Muscle of leg (tissue), 11 donors: ENCODE measurements around the gene KCNJ6. TPM values are rescaled to one million over a fixed set of nuclear protein-coding genes. Genes with fewer than 3 reads are reported as not detected.

Experiments used
- DNase-seq: peaks from one replicate; pipeline ENCODE4 v3.0.0; 2013
- H3K27ac ChIP-seq: one replicate; pipeline ENCODE4 v1.5.1; 2013; ENCODE audit warnings: mild to moderate bottlenecking, low read length, control low read depth
- H3K27me3 ChIP-seq: one replicate; pipeline ENCODE4 v1.6.1; 2013; ENCODE audit warnings: low read length; ENCODE audit not compliant: control insufficient read depth, insufficient read depth
- H3K36me3 ChIP-seq: one replicate; pipeline ENCODE4 v1.6.1; 2013; ENCODE audit warnings: low read length; ENCODE audit not compliant: control insufficient read depth, insufficient read depth
- H3K4me1 ChIP-seq: one replicate; pipeline ENCODE4 v1.6.1; 2013; ENCODE audit warnings: low read length; ENCODE audit not compliant: control insufficient read depth, insufficient read depth
- H3K4me3 ChIP-seq: one replicate; pipeline ENCODE4 v1.5.1; 2013; ENCODE audit warnings: low read length, control low read depth
- H3K9me3 ChIP-seq: replicated peaks from 2 replicates; pipeline ENCODE4 v1.6.1; 2013; ENCODE audit warnings: low read depth, low read length; ENCODE audit not compliant: control insufficient read depth
- WGBS: methylation state at CpG from one replicate; pipeline ENCODE4 v1.1.5; 2013; ENCODE audit warnings: missing lambda C conversion rate; ENCODE audit not compliant: insufficient coverage; 5-methylcytosine and 5-hydroxymethylcytosine counted together
- polyA plus RNA-seq, 8 donors: library from polyadenylated mRNA; unstranded; fragments of 120-200 nt; gene quantifications; one replicate each; pipeline versions ENCODE4 v1.2.1 to v1.2.3, GENCODE V29; 2013; ENCODE audit warnings: inconsistent platforms in 1 of 8, low replicate concordance in 1 of 8; ENCODE audit not compliant: insufficient read length in 8 of 8, insufficient read depth in 1 of 8
- total RNA-seq: library from RNA; stranded (reverse); fragments of 120-200 nt; gene quantifications from one replicate; pipeline ENCODE4 v1.2.4, GENCODE V29; 2013

Gene KCNJ6
- total and polyA plus RNA-seq, 9 donors = 0.81 to 2.1 (median 1.2) TPM

DNA sequence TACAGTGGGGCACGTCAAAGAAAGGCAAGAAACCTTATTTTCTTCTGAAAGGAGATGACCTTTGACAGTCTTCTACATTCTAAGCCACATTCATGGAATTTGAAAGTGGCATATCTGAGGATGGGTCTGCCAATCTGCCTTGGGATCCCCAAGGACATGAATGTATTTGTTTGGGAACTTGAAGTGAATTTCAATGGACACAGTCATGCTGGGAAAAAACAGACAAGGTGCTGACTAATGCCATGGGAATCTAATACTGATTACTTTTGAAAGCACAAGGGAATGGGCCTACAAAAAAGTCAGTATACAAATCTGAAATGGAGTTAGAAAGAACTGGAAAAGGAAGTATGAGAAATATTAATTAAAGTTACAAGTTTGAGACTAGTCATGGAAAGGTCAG lies 128.8 kb downstream of the KCNJ6 start:
- no peaks in the 10 kb centered on the region for H3K4me1 ChIP-seq
- no peak for DNase-seq
- WGBS = no CpG with 5 or more reads among the region's 1 CpG
- H3K27ac ChIP-seq = no peak overlapping the region
- peaks cover 2% of the 10 kb centered on the region for H3K27me3 ChIP-seq
- H3K36me3 ChIP-seq = no peaks in the 10 kb centered on the region
- no peak overlapping the region for H3K4me3 ChIP-seq
- H3K9me3 ChIP-seq = peaks cover 7% of the 10 kb centered on the region

GRCh38 chr21:37784591-37785318 lies 131.5 kb downstream of the KCNJ6 start:
- H3K27ac ChIP-seq = no peak overlapping the region
- H3K4me1 ChIP-seq = no peaks in the 10 kb centered on the region
- DNase-seq = no peak
- 16% methylated on average over 3 of the region's 7 CpGs for WGBS
- H3K9me3 ChIP-seq = peaks cover 12% of the 10 kb centered on the region
- no peaks in the 10 kb centered on the region for H3K36me3 ChIP-seq
- H3K4me3 ChIP-seq = no peak overlapping the region
- H3K27me3 ChIP-seq = peaks cover 2% of the 10 kb centered on the region

DNA sequence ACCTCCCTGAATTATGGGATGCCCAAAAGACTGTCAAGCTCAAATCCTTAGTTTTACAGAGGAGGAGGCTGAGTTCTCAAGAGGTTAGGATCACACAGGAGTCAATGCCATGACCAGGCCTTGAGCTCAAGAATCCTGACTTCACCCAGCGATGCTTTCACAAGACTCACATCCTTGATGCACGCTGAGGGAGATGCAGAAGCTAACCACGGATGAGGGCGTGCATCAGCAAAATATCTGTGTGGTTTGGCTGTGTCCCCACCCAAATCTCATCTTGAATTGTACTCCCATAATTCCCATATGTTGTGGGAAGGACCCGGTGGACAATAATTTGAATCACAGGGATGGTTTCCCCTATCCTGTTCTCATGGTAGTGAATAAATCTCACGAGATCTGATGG lies 133.2 kb downstream of the KCNJ6 start:
- Histone ChIP-seq H3K36me3 (no peaks in the 10 kb centered on the region), H3K4me3 (no peak overlapping the region), H3K27ac (no peak overlapping the region), H3K9me3 (peaks cover 9% of the 10 kb centered on the region), H3K4me1 (no peaks in the 10 kb centered on the region), H3K27me3 (no peaks in the 10 kb centered on the region)
- DNase-seq = no peak
- WGBS = 95% methylated on average over 3 of the region's 6 CpGs

GRCh38 chr21:37780991-37781983 lies 135.0 kb downstream of the KCNJ6 start:
- Histone ChIP-seq H3K27ac (no peak overlapping the region), H3K9me3 (peaks cover 9% of the 10 kb centered on the region), H3K36me3 (no peaks in the 10 kb centered on the region), H3K27me3 (no peaks in the 10 kb centered on the region), H3K4me3 (no peak overlapping the region), H3K4me1 (no peaks in the 10 kb centered on the region)
- WGBS = 87% methylated on average over 9 of the region's 15 CpGs
- no peak for DNase-seq

DNA sequence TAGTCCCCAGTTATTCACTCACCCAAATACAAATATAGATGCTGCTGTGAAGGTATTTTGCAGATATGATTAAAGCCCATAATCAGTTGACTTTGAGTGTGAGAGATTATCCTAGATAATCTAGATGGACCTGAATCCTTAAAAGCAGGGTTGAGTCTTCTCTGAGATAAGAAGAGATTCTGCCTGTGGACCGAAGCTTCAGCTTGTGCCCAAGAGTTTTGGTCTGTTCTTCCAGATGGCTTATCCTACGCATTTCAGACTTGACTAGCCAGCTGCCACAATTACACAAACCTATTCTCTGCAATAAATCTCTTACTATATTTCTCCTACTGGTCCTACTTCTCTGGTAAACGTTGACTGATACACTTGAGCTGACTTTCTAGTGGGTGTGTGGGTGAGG lies 145.1 kb downstream of the KCNJ6 start:
- H3K36me3 ChIP-seq = no peaks in the 10 kb centered on the region
- no peak overlapping the region for H3K27ac ChIP-seq
- no peaks in the 10 kb centered on the region for H3K9me3 ChIP-seq
- no peak overlapping the region for H3K4me3 ChIP-seq
- H3K4me1 ChIP-seq = no peaks in the 10 kb centered on the region
- WGBS = 65% methylated on average over 2 of the region's 3 CpGs
- no peak for DNase-seq
- peaks cover 2% of the 10 kb centered on the region for H3K27me3 ChIP-seq

DNA sequence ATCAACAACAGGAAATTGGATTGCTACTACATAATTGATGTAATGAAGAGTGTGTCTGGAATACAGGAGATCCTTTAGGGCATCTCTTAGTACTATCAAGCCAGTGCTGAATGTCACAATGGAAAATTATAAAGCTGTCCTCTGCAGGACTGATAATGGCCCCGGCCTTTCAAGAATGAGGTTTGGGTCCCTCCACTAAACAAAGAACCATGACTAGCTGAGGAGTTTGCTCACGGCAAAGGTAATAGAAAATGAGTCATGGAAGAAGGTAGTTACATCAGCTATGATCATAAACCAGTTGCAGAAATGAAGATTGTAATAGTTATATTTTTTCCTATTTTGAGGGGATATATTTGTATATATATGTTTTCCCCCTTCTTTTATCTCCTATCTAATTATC lies 145.8 kb downstream of the KCNJ6 start:
- WGBS = 100% methylated on average over 1 of the region's 2 CpGs
- Histone ChIP-seq H3K27me3 (peaks cover 2% of the 10 kb centered on the region), H3K27ac (no peak overlapping the region), H3K36me3 (no peaks in the 10 kb centered on the region), H3K4me3 (no peak overlapping the region), H3K9me3 (no peaks in the 10 kb centered on the region), H3K4me1 (no peaks in the 10 kb centered on the region)
- no peak for DNase-seq

- H3K9me3 ChIP-seq = no peaks in the 10 kb centered on the region
- peaks cover 2% of the 10 kb centered on the region for H3K27me3 ChIP-seq
- H3K27ac ChIP-seq = no peak overlapping the region
- H3K4me1 ChIP-seq = no peaks in the 10 kb centered on the region
- no peaks in the 10 kb centered on the region for H3K36me3 ChIP-seq
- no peak overlapping the region for H3K4me3 ChIP-seq
- DNase-seq = no peak
- 20% methylated on average over 1 of the region's 1 CpG for WGBS
These were observed 146.6 kb downstream of the KCNJ6 start for GRCh38 chr21:37769656-37770055.

DNA sequence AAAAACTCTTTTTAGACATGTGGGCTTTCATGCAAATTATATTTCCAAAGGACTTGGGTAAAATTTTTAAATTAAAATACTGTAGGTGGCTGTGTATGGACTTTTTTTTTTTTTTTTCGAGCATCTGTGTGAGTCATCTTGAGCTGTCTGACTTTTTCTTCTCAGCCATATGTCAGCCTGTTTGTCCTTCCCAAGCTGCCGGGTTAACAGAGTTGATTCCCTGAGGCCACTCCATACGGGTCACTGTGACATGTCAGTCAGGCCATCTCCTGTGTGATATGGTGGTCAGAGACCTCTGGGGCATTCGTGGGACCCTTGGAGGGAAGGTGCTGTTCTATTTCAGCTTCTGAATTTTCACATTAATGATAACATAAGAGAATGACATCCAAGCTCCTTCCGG lies 148.3 kb downstream of the KCNJ6 start:
- no peak for DNase-seq
- WGBS = no CpG with 5 or more reads among the region's 5 CpGs

GRCh38 chr21:37766129-37766528 lies 150.1 kb downstream of the KCNJ6 start:
- Histone ChIP-seq H3K4me1 (peaks cover 16% of the 10 kb centered on the region), H3K27me3 (no peaks in the 10 kb centered on the region), H3K4me3 (no peak overlapping the region), H3K9me3 (no peaks in the 10 kb centered on the region), H3K36me3 (no peaks in the 10 kb centered on the region), H3K27ac (no peak overlapping the region)
- 79% methylated on average over 2 of the region's 5 CpGs for WGBS
- DNase-seq = no peak

More for the DNA sequence above, 148.3 kb downstream of the KCNJ6 start:
- Histone ChIP-seq H3K36me3 (no peaks in the 10 kb centered on the region), H3K27ac (no peak overlapping the region), H3K27me3 (no peaks in the 10 kb centered on the region), H3K9me3 (no peaks in the 10 kb centered on the region), H3K4me3 (no peak overlapping the region), H3K4me1 (peaks cover 4% of the 10 kb centered on the region)

GRCh38 chr21:37765221-37765900 lies 150.9 kb downstream of the KCNJ6 start:
- H3K27me3 ChIP-seq = no peaks in the 10 kb centered on the region
- H3K36me3 ChIP-seq = no peaks in the 10 kb centered on the region
- no peak overlapping the region for H3K4me3 ChIP-seq
- no peak overlapping the region for H3K27ac ChIP-seq
- no peak for DNase-seq
- WGBS = 100% methylated on average over 1 of the region's 5 CpGs
- H3K9me3 ChIP-seq = no peaks in the 10 kb centered on the region
- peaks cover 16% of the 10 kb centered on the region for H3K4me1 ChIP-seq
